Measurements from ENCODE around the gene DDX31.

GRCh38 chr9:132575811-132576210, 94.0 kb downstream of the DDX31 start:
- TF ChIP-seq CTCF (IDR thresholded peaks at IDR 0.05) (no peak), EZH2 (IDR thresholded peaks at IDR 0.05; ENCODE audit: borderline replicate concordance, insufficient read depth, low read depth, low read length, poor library complexity, severe bottlenecking) (no peak)
